H9 (cell line): ENCODE data around the gene LDB2. TPM values are rescaled to one million over a fixed set of nuclear protein-coding genes. Genes with fewer than 3 reads are reported as not detected.

Source experiments
- DNase-seq: peaks from one replicate; pipeline ENCODE4 v3.0.0-alpha.2; 2017
- H2AFZ ChIP-seq: one replicate; pipeline ENCODE4 v1.6.1; 2013; ENCODE audit warnings: mild to moderate bottlenecking, low read length, control low read depth, moderate library complexity
- H2AK5ac ChIP-seq: 2 replicates; pipeline ENCODE4 v1.6.1; 2013; ENCODE audit warnings: low read length, control low read depth, mixed read lengths; ENCODE audit not compliant: insufficient read length
- H2BK120ac ChIP-seq: one replicate; pipeline ENCODE4 v1.6.1; 2013; ENCODE audit warnings: low read depth, mild to moderate bottlenecking, low read length, control low read depth, inconsistent platforms; ENCODE audit not compliant: poor library complexity, severe bottlenecking
- H2BK12ac ChIP-seq: 2 replicates; pipeline ENCODE4 v1.6.1; 2013; ENCODE audit warnings: low read length, control low read depth, mixed read lengths, low read depth; ENCODE audit not compliant: insufficient read length
- H2BK15ac ChIP-seq: 2 replicates; pipeline ENCODE4 v1.6.1; 2013; ENCODE audit warnings: low read depth, low read length, control low read depth
- H2BK20ac ChIP-seq: one replicate; pipeline ENCODE4 v1.6.1; 2013; ENCODE audit warnings: low read depth, mild to moderate bottlenecking, low read length, control low read depth, inconsistent platforms; ENCODE audit not compliant: poor library complexity, severe bottlenecking
- H2BK5ac ChIP-seq: 2 replicates; pipeline ENCODE4 v1.6.1; 2013; ENCODE audit warnings: low read length, control low read depth, mixed read lengths; ENCODE audit not compliant: insufficient read length
- H3K14ac ChIP-seq: 2 replicates; pipeline ENCODE4 v1.6.1; 2013; ENCODE audit warnings: low read length, control low read depth; ENCODE audit not compliant: insufficient read depth
- H3K18ac ChIP-seq: 2 replicates; pipeline ENCODE4 v1.6.1; 2013; ENCODE audit warnings: low read depth, mild to moderate bottlenecking, mixed read lengths, low read length, control low read depth; ENCODE audit not compliant: insufficient read length
- H3K23ac ChIP-seq: 2 replicates; pipeline ENCODE4 v1.6.1; 2013; ENCODE audit warnings: low read length, control low read depth, mixed read lengths, low read depth; ENCODE audit not compliant: insufficient read length
- H3K23me2 ChIP-seq: 2 replicates; pipeline ENCODE4 v1.6.1; 2013; ENCODE audit warnings: low read depth, mild to moderate bottlenecking, mixed read lengths, low read length, control low read depth; ENCODE audit not compliant: insufficient read length, poor library complexity, severe bottlenecking
- H3K27ac ChIP-seq: 2 replicates; pipeline ENCODE4 v1.5.1; 2013; ENCODE audit warnings: low read length, control low read depth, mixed read lengths, low read depth; ENCODE audit not compliant: insufficient read length
- H3K27me3 ChIP-seq: 2 replicates; pipeline ENCODE4 v1.6.1; 2013; ENCODE audit warnings: low read length, control low read depth, inconsistent platforms; ENCODE audit not compliant: insufficient read depth
- H3K4ac ChIP-seq: 2 replicates; pipeline ENCODE4 v1.6.1; 2013; ENCODE audit warnings: low read depth, mild to moderate bottlenecking, control low read depth, inconsistent platforms, low read length, moderate library complexity
- H3K4me1 ChIP-seq: 2 replicates; pipeline ENCODE4 v1.6.1; 2013; ENCODE audit warnings: low read length, control low read depth, inconsistent platforms; ENCODE audit not compliant: insufficient read depth
- H3K4me2 ChIP-seq: 2 replicates; pipeline ENCODE4 v1.6.1; 2013; ENCODE audit warnings: low read length, control low read depth, mixed read lengths; ENCODE audit not compliant: insufficient read length, insufficient read depth
- H3K56ac ChIP-seq: 2 replicates; pipeline ENCODE4 v1.6.1; 2013; ENCODE audit warnings: low read depth, mild to moderate bottlenecking, mixed read lengths, low read length, control low read depth; ENCODE audit not compliant: insufficient read length
- H3K79me1 ChIP-seq: 2 replicates; pipeline ENCODE4 v1.6.1; 2013; ENCODE audit warnings: low read depth, mild to moderate bottlenecking, moderate library complexity, low read length, control low read depth, inconsistent platforms; ENCODE audit not compliant: insufficient read depth, poor library complexity, severe bottlenecking
- H3K79me2 ChIP-seq: 2 replicates; pipeline ENCODE4 v1.6.1; 2013; ENCODE audit warnings: low read length, control low read depth, inconsistent platforms; ENCODE audit not compliant: insufficient read depth
- H3K9ac ChIP-seq: 2 replicates; pipeline ENCODE4 v1.6.1; 2013; ENCODE audit warnings: low read length, control low read depth, mixed read lengths; ENCODE audit not compliant: insufficient read length; ENCODE audit errors: extremely low read depth
- H3K9me3 ChIP-seq: one replicate; pipeline ENCODE4 v1.6.1; 2013; ENCODE audit warnings: low read depth, low read length, inconsistent platforms; ENCODE audit not compliant: control insufficient read depth
- H3T11ph ChIP-seq: one replicate; pipeline ENCODE4 v1.6.1; 2013; ENCODE audit warnings: mild to moderate bottlenecking, low read length, control low read depth, inconsistent platforms
- H4K20me1 ChIP-seq: one replicate; pipeline ENCODE4 v1.6.1; 2013; ENCODE audit not compliant: control insufficient read depth, insufficient read length, insufficient read depth
- H4K5ac ChIP-seq: 2 replicates; pipeline ENCODE4 v1.6.1; 2013; ENCODE audit warnings: low read depth, mild to moderate bottlenecking, mixed read lengths, low read length, control low read depth; ENCODE audit not compliant: insufficient read length
- H4K8ac ChIP-seq: replicated peaks from 2 replicates; pipeline ENCODE4 v1.6.1; 2013; ENCODE audit warnings: low read length, control low read depth, mixed read lengths, low read depth; ENCODE audit not compliant: insufficient read length
- H4K91ac ChIP-seq: 2 replicates; pipeline ENCODE4 v1.6.1; 2013; ENCODE audit warnings: low read depth, mild to moderate bottlenecking, moderate library complexity, mixed read lengths, low read length, control low read depth; ENCODE audit not compliant: insufficient read length
- H3K27ac Mint-ChIP-seq, 3 experiments: 2 replicates in 2 of 3; 3 replicates in 1 of 3; pipeline ENCODE4 v1.8.0; 2020 to 2021; ENCODE audit warnings: mixed read lengths in 3 of 3, mild to moderate bottlenecking in 1 of 3, moderate library complexity in 1 of 3
- H3K27me3 Mint-ChIP-seq: 2 replicates; pipeline ENCODE4 v1.8.0; 2021; ENCODE audit warnings: low read depth, mild to moderate bottlenecking, moderate library complexity, mixed read lengths
- H3K36me3 Mint-ChIP-seq, 3 experiments: 2 replicates in 2 of 3; 3 replicates in 1 of 3; pipeline ENCODE4 v1.8.0; 2020 to 2021; ENCODE audit warnings: low read depth in 3 of 3, mixed read lengths in 3 of 3; ENCODE audit not compliant: insufficient read depth in 1 of 3
- H3K4me1 Mint-ChIP-seq, 2 experiments: 2 replicates each; pipeline ENCODE4 v1.8.0; 2020; ENCODE audit warnings: mixed read lengths in 2 of 2
- H3K4me3 Mint-ChIP-seq, 2 experiments: 2 replicates in 1 of 2; 3 replicates in 1 of 2; pipeline ENCODE4 v1.8.0; 2020 to 2021; ENCODE audit warnings: mild to moderate bottlenecking in 2 of 2, mixed read lengths in 2 of 2, moderate library complexity in 1 of 2
- H3K9me3 Mint-ChIP-seq, 2 experiments: 2 replicates in 1 of 2; 3 replicates in 1 of 2; pipeline ENCODE4 v1.8.0; 2020; ENCODE audit warnings: mild to moderate bottlenecking in 2 of 2, mixed read lengths in 2 of 2, moderate library complexity in 1 of 2
- WGBS: extraction: QIAGEN DNeasy Blood & Tissue Kit; methylation state at CpG from one replicate; pipeline ENCODE4 v1.1.7; 2013; ENCODE audit warnings: missing lambda C conversion rate, low lambda C conversion rate, mixed read lengths; ENCODE audit not compliant: insufficient read length; ENCODE audit errors: extremely low coverage; 5-methylcytosine and 5-hydroxymethylcytosine counted together
- total RNA-seq: library from RNA; stranded (reverse); gene quantifications from 2 replicates; pipeline ENCODE4 v1.2.1, GENCODE V29; 2021
- TF ChIP-seq, protein P1 (sequence below): fragments of 200-600 bp; sonication (generic); conservative IDR thresholded peaks from 3 replicates; pipeline ENCODE4 v1.8.0; 2021; ENCODE audit warnings: antibody characterized with exemption, mild to moderate bottlenecking

LDB2 gene
- total RNA-seq, 1 experiment from 2014 or later = 22.5 TPM

DNA sequence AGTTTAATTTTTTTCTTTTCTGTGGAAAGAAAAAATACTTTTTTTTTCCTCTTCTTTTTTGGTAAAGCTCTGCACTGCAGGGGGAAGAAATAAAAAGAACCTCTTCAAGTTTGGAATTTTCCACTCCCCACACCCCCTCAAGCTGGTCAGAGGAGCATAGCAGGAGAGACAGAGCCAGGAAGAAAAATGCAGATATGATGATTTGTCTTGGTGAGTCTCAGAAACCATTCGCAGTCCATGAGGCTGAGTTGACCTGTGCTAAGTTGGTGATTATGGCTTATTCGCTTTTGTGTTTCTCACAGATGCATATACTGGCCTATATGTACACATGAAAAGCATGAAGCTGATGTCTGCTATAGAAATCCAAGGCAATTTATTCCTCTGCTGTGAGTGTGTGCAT, 205.9 kb downstream of the LDB2 start:
- no peak overlapping the region for H2BK12ac ChIP-seq
- peaks cover 25% of the 10 kb centered on the region for H3K4me1 ChIP-seq
- peaks cover 36 to 46% of the 10 kb centered on the region in 2 experiments for H3K4me1 Mint-ChIP-seq
- H4K20me1 ChIP-seq = no peaks in the 10 kb centered on the region
- no peaks in the 10 kb centered on the region for H3K79me2 ChIP-seq
- H4K91ac ChIP-seq = no peak overlapping the region
- no peak overlapping the region for H2BK5ac ChIP-seq
- H2BK20ac ChIP-seq = no peak overlapping the region
- no peak overlapping the region for H2AK5ac ChIP-seq
- no CpG with 5 or more reads among the region's 2 CpGs for WGBS
- H3K4me3 Mint-ChIP-seq = no peak overlapping the region
- no peak overlapping the region for H4K5ac ChIP-seq
- H3K4me2 ChIP-seq = no peak overlapping the region
- no peak overlapping the region for H3K4ac ChIP-seq
- H3K27me3 Mint-ChIP-seq = no peaks in the 10 kb centered on the region
- peak overlapping the region in 1 of 3 experiments; percentile 49; a peak in 2 of 7 replicates for H3K27ac Mint-ChIP-seq
- no peak overlapping the region for H2BK120ac ChIP-seq
- no peaks in the 10 kb centered on the region for H3K79me1 ChIP-seq
- no peak for DNase-seq
- H4K8ac ChIP-seq = no peak overlapping the region
- no peak overlapping the region for H3K27ac ChIP-seq
- no peak overlapping the region for H3K18ac ChIP-seq
- no peaks in the 10 kb centered on the region for H3K9me3 ChIP-seq
- no peaks in the 10 kb centered on the region; a peak in 1 of 5 replicates for H3K9me3 Mint-ChIP-seq
- H3K14ac ChIP-seq = no peak overlapping the region
- H2BK15ac ChIP-seq = no peak overlapping the region
- no peaks in the 10 kb centered on the region for H3K27me3 ChIP-seq
- no peak overlapping the region for H3K23ac ChIP-seq
- H3K36me3 Mint-ChIP-seq = peaks cover 0 to 8% (median 5%) of the 10 kb centered on the region in 3 experiments; a peak in 3 of 7 replicates
- TF ChIP-seq, protein P1, sequence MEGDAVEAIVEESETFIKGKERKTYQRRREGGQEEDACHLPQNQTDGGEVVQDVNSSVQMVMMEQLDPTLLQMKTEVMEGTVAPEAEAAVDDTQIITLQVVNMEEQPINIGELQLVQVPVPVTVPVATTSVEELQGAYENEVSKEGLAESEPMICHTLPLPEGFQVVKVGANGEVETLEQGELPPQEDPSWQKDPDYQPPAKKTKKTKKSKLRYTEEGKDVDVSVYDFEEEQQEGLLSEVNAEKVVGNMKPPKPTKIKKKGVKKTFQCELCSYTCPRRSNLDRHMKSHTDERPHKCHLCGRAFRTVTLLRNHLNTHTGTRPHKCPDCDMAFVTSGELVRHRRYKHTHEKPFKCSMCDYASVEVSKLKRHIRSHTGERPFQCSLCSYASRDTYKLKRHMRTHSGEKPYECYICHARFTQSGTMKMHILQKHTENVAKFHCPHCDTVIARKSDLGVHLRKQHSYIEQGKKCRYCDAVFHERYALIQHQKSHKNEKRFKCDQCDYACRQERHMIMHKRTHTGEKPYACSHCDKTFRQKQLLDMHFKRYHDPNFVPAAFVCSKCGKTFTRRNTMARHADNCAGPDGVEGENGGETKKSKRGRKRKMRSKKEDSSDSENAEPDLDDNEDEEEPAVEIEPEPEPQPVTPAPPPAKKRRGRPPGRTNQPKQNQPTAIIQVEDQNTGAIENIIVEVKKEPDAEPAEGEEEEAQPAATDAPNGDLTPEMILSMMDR = no peak
- no peaks in the 10 kb centered on the region for H3K23me2 ChIP-seq
- H3K9ac ChIP-seq = no peak overlapping the region
- H2AFZ ChIP-seq = no peak overlapping the region
- H3T11ph ChIP-seq = no peak overlapping the region
- H3K56ac ChIP-seq = no peak overlapping the region
